ENCODE data around the gene PANK3. TPM values are rescaled to one million over a fixed set of nuclear protein-coding genes. Genes with fewer than 3 reads are reported as not detected.

The PANK3 gene
- total and polyA plus RNA-seq, 10 donors: 3.8 to 70.9 (median 40.3) TPM

DNA sequence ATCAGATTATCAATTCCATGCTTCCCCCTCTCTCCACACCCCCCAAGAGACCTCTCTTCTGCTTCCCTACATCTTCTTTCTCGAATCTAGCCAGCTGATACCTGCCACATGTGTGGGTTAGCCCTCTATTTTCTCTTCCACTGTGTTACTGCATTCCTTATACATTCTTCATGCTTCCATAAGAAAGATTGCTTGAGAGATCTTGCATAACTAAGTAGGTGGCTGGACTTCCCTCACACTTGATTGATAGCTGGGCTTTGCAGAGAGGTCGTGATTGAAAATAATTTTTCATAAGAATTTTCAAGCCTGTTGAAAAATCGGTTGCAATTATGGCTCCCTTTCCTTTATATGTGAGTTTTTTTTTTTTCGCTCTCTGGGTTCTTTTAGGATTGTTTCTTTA lies 33.0 kb upstream of the PANK3 start:
- H3K4me3 ChIP-seq: no peak overlapping the region
- no peak for DNase-seq
- H3K27ac ChIP-seq: no peak overlapping the region
- H3K9me3 ChIP-seq: no peaks in the 10 kb centered on the region
- TF ChIP-seq POLR2A (IDR thresholded peaks at IDR 0.05): no peak
- no peak for TF ChIP-seq POLR2AphosphoS5 (IDR thresholded peaks at IDR 0.05)
- TF ChIP-seq CTCF (IDR thresholded peaks at IDR 0.05 in 8 of 11, conservative IDR thresholded peaks at IDR 0.05 in 3 of 11): no peak
- intact Hi-C loops (cut with DNase I; ENCODE audit: low total_unique reads): no loop called here
- 81 to 89% (median 82%) methylated on average over 4 of the region's 4 CpGs for WGBS, 5 donors
- peaks cover 0 to 13% (median 5%) of the 10 kb centered on the region in 6 donors for H3K4me1 ChIP-seq
- no peaks in the 10 kb centered on the region for H3K27me3 ChIP-seq (replicated peaks in 1 of 7)
- no peaks in the 10 kb centered on the region for H3K36me3 ChIP-seq

GRCh38 chr5:168611165-168611564 lies 32.0 kb upstream of the PANK3 start:
- no peak overlapping the region for H3K27ac ChIP-seq
- no peaks in the 10 kb centered on the region for H3K9me3 ChIP-seq
- H3K36me3 ChIP-seq: no peaks in the 10 kb centered on the region
- H3K4me3 ChIP-seq: no peak overlapping the region
- H3K27me3 ChIP-seq (replicated peaks in 1 of 7): no peaks in the 10 kb centered on the region
- 77 to 88% (median 85%) methylated on average over 7 of the region's 7 CpGs for WGBS, 5 donors
- no peak for DNase-seq
- TF ChIP-seq POLR2AphosphoS5 (IDR thresholded peaks at IDR 0.05) (no peak), POLR2A (IDR thresholded peaks at IDR 0.05) (no peak), CTCF (IDR thresholded peaks at IDR 0.05 in 8 of 11, conservative IDR thresholded peaks at IDR 0.05 in 3 of 11) (no peak)
- peaks cover 0 to 13% (median 5%) of the 10 kb centered on the region in 6 donors for H3K4me1 ChIP-seq
- intact Hi-C loops (cut with DNase I; ENCODE audit: low total_unique reads): no loop called here

GRCh38 chr5:168609806-168610482 lies 30.8 kb upstream of the PANK3 start:
- Histone ChIP-seq H3K9me3 (no peaks in the 10 kb centered on the region), H3K36me3 (no peaks in the 10 kb centered on the region), H3K27ac (no peak overlapping the region), H3K4me3 (no peak overlapping the region), H3K27me3 (replicated peaks in 1 of 7) (no peaks in the 10 kb centered on the region), H3K4me1 (peaks cover 0 to 13% (median 5%) of the 10 kb centered on the region in 6 donors)
- intact Hi-C loops (cut with DNase I; ENCODE audit: low total_unique reads): no loop called here
- TF ChIP-seq POLR2AphosphoS5 (IDR thresholded peaks at IDR 0.05) (no peak), POLR2A (IDR thresholded peaks at IDR 0.05) (no peak), CTCF (IDR thresholded peaks at IDR 0.05 in 8 of 11, conservative IDR thresholded peaks at IDR 0.05 in 3 of 11) (no peak)
- WGBS, 5 donors: 86 to 94% (median 89%) methylated on average over 3 of the region's 3 CpGs
- no peak for DNase-seq

GRCh38 chr5:168608821-168609220 lies 29.7 kb upstream of the PANK3 start:
- H3K9me3 ChIP-seq: no peaks in the 10 kb centered on the region
- H3K27me3 ChIP-seq (replicated peaks in 1 of 7): no peaks in the 10 kb centered on the region
- TF ChIP-seq CTCF (IDR thresholded peaks at IDR 0.05 in 8 of 11, conservative IDR thresholded peaks at IDR 0.05 in 3 of 11) (no peak), POLR2AphosphoS5 (IDR thresholded peaks at IDR 0.05) (no peak), POLR2A (IDR thresholded peaks at IDR 0.05) (no peak)
- intact Hi-C loops (cut with DNase I; ENCODE audit: low total_unique reads): no loop called here
- no peak for DNase-seq
- no peak overlapping the region for H3K4me3 ChIP-seq
- 94 to 97% (median 95%) methylated on average over 2 of the region's 2 CpGs for WGBS, 5 donors
- no peaks in the 10 kb centered on the region for H3K36me3 ChIP-seq
- H3K4me1 ChIP-seq: peaks cover 0 to 13% (median 5%) of the 10 kb centered on the region in 6 donors
- H3K27ac ChIP-seq: no peak overlapping the region

Measured in spleen (tissue), 11 donors.